GM19099 (cell line): Measurements from ENCODE around the gene AGBL4.

Experiments
- POLR2A ChIP-seq: IDR thresholded peaks from 3 replicates; pipeline ENCODE4 v1.6.1; 2011; ENCODE audit warnings: low read depth; ENCODE audit not compliant: insufficient read length; ENCODE audit errors: extremely low read depth

AGBL4 gene

DNA sequence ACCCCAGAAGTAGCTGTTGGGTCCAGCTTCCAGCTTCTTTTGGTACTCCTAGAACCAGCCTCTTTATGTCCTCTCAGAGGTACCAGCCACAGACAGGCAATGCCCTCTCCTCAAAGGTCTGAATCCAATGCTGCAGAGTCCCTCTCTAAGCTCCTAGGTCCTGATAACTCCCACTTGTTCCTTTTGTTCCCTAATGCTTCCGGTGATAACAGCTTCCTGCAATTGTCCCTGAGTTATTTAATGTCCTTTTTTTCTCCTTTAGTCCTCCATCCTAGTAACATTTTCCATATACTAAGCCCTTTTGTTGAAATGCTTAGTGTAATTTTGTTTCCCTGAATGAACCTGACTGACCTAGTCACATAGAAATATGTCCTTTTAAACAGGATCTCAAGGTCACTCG, 1045.3 kb downstream of the AGBL4 start:
- TF ChIP-seq POLR2A = no peak

DNA sequence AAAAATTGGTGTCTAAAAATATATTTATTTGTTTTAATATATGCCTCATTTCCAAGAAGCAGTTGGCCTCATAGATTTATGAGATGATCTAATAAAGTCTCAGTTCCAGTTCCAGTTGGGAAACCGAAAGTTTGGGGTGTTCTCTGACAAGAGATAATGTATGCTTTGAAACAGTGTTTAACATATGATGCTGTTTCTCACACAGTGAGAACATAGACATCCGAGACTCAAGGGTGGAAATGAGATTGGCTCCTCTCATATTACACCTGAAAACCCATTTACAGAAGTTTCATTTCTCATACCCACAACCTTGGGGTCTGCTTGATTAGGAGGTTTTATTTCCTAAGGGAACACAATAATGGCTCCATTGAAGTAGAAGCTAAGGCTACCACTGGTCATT, 1046.5 kb downstream of the AGBL4 start:
- TF ChIP-seq POLR2A = no peak

DNA sequence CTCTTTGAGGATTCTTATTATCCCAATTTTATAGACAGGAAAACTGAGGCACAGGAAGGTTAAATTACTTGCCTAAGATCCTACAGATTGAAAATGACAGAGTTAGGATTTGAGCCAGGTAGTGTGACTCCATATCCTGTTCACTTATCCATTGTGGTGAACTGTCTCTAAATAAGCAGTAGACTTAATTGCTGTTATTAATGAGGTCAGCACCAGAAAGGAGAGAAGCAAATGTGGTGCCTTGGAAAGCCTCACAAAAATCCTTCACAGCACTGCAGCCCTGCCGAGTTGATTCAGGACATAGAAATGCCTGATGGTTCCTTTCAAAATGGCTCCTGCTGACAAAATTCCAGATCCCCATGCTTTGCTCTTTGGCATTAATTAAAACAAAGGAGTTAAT, 1053.8 kb downstream of the AGBL4 start:
- TF ChIP-seq POLR2A = no peak

DNA sequence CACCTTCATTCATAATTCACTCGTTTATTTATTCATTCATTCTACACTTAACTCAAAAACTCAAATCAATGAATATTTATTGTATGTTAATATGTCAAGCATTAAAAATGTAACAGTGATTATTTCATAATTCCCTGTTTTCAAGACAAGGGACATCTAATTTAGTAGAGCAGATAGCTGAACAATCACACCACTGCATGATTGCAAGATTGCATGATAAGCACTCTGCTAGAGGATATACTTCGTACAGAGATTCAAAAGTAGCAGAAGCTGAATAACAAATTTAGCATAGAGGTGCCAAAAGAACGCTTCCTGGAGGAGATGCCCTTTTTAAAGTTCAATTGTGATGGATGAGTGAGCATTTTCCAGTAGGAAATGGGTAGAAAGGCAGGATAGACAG, 1056.4 kb downstream of the AGBL4 start:
- no peak for TF ChIP-seq POLR2A

DNA sequence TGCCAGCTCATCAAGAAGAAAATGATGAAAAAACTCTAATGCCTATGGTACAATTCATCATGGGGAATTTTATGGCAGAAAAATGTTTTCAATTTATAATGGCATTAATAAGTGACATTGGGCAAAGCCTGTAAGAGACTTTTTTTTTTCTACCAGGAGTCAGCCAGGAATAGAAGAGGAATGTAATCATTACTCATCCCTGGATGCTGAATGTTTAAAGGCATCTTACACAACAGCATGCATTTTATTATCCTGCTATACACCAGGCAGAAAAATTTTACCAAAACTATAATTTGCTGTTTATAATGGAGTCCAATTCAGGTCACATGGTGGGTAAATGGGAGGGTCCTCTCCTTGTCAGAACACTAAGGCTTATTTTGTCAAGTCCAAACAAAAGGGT, 1057.2 kb downstream of the AGBL4 start:
- TF ChIP-seq POLR2A = no peak

DNA sequence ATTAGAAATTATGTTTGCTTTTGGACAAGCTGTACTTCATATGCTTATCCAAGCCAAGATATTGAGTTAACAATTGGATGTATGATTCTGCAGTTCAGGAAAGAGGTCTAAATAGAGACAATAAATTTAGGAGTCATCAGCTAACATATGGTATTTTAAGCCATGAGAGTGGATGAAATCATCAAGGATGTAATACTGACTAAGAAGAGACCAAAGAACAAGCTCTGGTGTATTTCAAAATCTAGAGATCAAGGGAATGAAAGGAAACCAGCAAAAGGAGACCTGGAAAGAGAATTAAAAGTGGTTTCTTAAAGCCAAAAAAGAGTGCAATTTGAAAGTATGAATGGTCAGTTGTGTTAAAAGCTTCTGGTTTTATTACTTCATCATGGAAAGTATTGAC, 1063.4 kb downstream of the AGBL4 start:
- TF ChIP-seq POLR2A = no peak

DNA sequence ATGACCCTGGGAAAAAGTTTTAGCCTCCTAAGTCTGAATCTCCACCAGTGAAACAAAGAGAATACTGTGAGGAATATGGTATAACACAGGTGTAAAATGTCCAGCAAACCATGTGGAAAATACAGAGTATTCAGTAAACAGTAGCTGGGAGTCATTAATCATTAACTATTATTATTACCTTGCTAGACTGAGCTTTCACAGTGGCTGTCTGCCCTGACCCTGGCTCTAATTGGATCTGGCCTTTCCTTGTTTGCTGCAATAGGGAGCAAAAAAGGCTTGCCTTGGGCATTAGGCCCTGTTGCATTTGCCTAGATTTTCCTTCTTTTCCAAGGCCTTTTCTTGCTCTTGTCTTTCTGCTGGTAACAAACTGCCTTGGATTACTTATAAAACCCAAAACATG, 1068.0 kb downstream of the AGBL4 start:
- TF ChIP-seq POLR2A = no peak

DNA sequence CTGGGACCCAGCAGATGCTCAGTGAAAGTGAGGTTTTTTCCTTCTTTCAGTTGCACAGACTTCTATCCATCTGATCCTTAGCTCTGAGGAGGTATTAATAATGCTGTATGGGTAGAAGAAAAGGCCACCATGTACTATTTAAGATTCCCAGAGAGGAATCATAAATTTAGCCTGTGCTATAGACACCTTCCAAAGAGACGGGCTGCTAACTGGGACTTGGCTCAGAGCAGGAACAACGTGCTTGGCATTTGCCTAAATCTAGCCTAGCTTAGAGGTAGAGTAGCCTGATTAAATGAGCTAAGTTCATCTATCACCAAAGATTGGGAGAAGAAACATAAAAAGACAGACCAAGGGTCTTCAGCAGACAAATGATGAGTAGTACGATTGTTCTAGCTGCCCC, 1070.1 kb downstream of the AGBL4 start:
- no peak for TF ChIP-seq POLR2A

DNA sequence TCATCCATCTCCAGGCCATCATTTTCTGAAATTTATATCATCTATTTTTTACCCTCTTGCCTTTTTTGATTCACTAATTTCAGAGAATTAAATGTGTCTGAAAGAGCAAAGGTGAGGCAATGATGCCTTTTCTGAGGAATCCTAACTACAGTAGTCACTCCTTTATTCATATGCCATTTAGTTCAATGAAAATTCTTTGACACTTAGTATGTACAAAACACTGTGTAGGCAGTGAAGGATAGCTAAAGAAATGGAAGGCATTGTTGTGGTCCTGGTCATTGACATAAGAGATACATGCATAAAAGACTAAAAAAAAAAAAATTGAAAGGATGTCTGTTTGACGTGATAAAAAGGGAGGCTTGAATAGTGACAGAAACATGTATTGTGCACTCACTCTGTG, 1075.2 kb downstream of the AGBL4 start:
- no peak for TF ChIP-seq POLR2A

DNA sequence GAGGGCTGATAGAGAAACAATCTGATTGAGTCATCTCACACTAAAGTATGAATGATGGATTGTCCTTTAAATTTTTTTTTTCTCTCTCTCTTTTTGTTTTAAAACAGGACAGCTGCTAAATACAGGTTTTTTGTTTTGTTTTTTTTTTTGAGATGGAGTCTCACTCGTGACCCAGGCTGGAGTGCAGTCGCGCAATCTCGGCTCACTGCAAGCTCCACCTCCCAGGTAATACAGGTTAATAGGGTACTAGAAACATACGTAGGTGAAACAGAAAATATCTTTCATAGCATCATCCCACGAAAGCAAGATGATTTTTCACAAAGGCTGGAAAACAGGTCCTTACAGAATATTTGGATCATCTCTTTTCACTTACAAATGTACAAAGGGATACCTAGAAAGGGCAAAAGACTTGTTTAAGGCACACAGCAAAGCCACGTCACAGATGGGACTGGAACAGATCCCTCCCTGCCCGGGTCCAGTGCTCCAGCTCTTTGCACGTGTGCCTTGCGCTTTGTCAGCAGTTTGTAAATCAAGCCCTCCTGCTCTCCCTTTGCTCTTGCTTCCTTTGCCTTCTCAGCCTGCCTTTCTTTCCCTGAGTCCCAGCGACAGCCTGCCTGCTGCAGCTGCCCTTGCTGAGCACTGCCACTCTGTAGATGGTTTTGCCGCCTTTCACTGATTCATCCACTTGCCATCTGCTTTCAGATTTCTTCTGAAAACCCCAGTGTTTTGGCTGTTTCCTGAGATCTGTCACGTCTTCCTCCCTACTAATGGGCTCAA, 1075.8 kb downstream of the AGBL4 start:
- TF ChIP-seq POLR2A = no peak

DNA sequence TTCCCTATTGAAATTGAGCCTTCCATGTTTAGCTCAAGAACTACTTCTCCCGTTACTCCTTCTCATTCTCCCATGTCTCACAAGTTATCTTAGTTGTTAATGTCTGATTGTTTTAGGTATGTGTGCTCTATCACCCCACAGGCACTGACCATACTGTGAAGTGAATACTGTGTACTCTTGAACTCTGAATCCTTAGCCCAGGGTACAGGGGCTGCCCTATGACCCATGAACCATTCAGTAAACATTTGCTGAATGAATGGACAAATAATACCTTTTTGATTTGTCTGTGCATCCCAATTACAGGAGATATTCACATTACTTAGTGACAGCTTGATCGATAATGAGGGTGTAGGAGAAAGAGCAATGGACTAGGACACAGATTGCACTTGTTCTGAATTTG, 1077.7 kb downstream of the AGBL4 start:
- TF ChIP-seq POLR2A = no peak

DNA sequence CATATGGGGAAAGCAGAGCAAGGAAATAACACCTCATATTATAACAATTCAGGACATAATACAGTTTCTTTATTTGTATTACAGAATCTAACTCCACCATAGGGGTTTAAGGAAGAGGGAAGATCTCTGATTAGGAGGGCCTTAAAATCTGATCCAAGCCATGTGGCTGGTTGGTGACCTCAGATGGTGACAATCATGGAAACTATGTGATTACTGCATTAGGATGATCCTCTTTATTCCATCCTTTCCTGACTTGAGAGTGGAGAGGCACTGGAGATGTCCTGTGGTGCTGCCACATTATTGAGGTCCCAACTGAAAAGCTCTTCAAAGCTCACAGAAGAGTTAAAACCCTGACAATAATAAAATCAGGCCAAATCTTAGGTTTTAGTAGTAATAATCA, 1078.9 kb downstream of the AGBL4 start:
- no peak for TF ChIP-seq POLR2A

DNA sequence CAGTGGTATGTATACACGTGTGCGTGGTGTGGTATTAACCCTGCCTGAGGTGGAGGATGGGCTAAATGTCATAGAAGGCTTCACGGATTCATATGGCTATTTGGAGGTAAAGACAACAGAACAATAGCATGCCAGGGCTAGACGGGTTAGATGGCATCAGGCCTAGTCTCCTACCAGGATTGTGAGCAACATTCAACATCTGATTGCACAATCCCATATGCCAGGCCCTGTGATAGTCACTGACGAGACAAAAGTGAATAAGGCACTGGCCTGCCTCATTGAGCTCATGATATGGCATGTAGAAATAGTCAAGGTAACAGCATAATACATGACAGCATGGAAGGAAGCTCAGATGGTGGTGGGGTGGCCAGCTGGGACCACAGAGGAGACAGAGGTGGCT, 1079.9 kb downstream of the AGBL4 start:
- TF ChIP-seq POLR2A = no peak

DNA sequence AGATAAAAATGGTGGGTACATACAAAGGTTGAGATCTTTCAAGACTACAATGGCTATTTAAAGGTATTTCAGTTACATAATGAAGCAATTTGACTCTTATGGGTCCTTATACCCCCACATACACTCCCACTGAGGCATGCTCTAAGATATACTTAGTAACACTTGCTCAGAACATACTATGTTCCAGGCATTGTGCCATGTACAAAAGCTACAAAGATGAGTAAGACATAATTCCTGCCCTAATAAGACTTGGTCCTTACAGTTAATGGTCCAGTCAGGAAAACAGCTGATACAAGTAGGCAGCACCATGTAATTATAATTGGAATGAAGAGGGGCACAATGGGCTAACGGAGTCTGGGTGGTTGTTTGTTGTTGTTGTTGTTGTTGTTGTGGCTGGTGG, 1080.4 kb downstream of the AGBL4 start:
- TF ChIP-seq POLR2A = no peak

DNA sequence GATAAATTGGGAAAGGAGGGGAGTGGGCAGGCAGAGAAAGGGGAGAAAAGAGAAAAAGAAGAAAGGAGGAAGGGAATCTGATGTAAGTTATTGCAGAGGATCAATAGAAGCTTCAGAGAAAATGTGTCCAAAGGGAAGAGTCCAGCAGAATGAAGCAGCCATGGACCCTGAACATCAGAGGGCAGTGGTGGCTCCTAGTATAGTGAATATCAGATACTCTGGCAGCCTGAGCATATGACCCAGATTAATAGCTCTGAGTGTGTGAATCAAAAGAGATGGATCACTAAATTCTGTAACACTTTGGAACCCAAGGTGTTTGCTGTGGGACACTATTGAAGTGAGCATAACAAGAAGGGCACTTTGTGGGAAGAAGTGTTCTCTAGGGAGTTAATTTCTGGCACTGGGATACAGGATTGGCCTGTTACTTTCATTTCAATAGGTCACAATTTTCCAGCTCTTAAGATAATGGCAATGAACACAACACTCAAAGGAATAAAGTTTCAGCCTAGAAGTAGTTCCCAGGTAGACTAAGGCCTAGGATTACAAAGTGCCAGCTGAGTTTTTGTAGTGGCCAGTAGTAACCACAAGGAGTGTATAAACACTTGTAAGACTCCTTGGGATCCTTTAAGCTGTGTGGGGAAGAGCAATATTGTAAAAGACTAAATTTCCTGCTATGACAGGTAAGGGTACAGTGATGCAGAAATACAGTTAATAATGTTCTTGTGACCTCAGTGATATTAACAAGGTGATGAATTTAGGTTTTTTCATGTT, 1082.6 kb downstream of the AGBL4 start:
- no peak for TF ChIP-seq POLR2A

DNA sequence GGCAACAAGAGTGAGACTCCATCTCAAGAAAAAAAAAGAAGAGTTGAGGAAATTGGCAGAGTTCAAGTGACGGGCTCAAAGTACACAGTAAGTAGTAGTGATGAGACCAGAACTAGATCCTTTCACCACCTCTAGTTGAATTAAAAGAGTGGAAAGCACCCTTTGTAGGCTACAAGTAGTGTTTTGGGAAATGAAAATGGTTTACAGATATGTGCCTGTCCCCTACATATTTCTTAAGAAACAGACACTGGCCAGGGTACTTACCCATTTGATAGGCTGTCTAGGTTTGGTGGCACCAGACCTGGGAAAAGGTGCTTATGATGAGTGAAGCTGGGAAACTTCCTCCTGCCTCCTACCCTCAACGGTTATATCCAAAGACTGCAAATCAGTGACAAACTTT, 1083.4 kb downstream of the AGBL4 start:
- TF ChIP-seq POLR2A = no peak

DNA sequence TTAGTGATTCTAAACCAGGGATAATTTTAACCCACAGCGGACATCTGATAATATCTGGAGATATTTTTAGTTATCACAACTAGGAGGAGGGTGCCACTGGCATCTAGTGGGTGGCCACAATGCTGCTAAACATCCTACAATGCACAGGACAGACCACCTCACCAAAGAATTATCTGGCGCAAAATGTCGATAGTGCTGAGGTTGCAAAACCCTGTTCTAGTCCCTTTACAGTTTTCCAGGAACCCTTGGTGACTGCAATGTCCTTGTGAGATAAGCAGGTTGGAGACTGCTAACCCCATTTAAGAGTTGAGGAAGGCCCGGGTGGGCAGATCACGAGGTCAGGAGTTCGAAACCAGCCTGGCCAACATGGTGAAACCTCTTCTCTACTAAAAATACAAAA, 1083.9 kb downstream of the AGBL4 start:
- TF ChIP-seq POLR2A = no peak

DNA sequence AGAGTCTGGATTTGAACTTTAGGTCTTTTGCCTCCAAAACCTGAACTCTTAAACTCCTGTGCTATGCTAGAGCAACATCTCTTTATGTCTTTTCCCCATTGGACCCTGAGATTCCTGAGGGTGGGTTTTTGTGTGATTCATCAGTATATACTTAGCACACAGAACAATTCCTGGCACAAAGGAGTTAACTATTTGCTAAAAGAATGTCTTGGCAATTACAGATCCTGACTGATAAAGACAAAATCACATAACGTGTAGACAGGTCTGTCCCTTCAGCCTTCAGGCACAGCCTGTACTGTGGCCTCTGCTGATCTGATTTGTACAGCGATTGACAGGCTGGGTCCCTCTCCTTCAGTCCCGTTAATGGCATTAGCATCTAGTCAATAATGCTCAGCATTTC, 1084.7 kb downstream of the AGBL4 start:
- TF ChIP-seq POLR2A = no peak
